CD4-positive, alpha-beta T cell treated with Interleukin-10 for 1 hour (primary cell): ENCODE data around the gene TOX2.

Source experiments
- DNase-seq: peaks from one replicate; pipeline ENCODE4 v3.0.0-alpha.2; 2020

The TOX2 gene

DNA sequence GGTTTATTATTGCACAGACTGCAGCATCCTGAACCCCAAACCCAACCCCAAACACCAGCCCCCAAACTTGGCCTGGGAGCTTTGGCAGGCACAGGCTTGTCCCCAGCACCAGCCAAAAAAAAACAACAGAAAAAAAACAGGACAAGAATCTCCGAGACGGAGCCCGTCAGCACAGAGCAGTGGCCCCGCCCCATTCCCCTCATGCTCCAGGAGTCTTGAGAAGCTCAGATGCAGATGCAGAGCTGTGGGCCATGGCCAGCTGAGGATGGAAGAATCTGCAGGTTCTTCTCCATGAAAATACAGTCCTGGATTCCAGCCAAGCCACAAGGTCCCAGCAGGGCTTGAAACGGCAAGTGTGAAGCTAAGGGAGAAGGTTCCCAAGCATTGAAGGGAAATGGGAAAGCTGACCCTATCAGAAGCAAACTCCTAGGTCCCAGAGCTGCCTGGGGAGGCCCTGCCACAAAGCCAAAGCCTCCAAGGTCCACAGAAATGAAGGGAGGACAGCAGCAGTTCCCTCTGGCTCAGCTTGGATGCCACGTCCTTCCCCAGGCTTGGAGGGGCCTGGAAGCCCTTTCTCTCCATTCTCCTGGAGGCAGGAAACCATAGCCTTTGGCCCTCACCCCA is 197.2 kb downstream of the TOX2 start:
- no peak for DNase-seq

DNA sequence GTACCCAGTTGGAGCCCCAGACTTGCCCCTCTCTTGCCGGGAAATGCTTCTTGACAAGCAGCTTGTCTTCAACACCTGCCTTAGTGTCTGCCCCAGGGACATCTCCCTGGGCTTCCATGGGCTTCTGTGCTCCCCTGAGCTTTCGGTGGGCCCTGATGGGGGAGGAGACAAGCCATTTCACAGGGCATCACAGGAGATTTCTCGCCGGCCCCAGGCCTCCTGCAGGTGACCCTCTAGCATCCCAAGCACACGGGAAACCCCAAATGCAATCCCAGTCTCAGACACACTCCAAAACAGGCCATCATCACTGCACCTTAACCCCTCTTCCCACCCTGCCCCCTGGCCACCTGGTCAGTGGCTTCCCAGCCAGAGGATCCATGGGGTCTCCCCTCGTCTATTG is 197.8 kb downstream of the TOX2 start:
- DNase-seq = no peak

DNA sequence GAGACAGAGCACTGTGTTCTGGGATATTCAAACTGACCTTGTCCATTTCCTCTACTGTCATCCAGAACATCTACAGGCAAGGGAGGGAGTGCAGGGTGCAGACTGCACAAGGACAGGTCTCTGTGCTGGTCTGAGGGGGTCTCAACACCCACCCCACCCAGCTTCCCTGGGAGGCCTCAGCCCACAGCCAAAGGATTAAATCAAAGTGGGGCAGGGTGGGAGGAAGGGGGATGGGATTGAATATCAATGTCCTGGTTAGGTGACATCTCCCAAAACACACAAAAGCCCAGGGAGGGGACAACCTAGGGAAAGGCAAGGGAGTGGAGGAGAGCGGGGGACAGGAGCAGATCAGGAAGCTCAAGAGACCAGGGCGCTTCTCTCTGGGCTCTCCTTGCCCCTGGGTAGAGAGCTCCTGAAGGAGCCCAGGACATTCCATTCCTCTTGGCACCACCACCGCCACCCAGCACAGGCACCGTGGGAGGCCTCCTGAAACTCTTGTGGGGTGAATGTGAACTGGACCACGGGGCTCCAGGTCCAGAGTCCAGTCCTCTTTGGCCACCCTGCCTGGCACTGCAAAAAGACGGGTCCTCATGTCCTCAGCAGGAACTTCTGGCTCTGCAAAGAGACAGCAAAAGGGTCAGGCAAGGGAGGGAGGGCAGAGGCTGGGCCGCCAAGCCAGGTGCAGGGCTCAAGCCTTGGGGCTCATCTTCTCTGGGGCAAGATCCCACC is 198.4 kb downstream of the TOX2 start:
- no peak for DNase-seq

DNA sequence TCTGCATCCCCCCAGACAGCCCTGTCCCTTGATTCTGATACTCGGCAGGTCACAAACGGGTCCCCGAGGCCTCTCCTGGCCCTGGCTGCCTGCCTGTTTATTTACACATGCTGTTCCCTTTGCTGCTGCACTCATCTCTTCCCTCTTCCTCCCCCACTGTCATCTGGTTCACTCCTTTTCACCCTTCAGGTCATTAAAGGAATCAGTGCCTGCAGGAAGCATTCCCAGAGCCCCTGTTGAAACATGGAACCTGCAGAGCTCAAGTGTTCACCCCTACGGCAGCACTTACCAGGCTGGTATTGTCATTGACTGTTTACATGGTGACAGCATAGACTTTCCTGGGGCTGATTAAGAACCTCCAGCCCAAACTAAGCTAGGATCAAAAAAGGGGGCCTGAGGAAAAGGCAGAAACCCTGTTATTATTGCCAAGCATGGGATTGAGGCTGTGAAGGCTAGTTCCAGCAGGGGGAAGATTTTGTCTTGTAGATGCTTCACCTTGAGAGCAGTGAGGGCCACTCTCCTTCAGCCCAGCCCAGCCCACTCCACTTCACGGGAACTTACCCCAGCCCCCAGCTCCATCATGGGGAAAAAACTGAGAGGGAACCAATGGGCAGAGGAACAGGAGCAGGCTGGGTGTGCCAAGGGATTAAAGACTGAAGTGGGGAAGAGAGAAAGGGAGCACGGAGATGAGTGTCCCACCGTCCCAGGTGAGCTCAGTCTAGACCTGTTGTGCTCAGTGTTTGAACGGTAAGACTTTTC is 199.1 kb downstream of the TOX2 start:
- no peak for DNase-seq

DNA sequence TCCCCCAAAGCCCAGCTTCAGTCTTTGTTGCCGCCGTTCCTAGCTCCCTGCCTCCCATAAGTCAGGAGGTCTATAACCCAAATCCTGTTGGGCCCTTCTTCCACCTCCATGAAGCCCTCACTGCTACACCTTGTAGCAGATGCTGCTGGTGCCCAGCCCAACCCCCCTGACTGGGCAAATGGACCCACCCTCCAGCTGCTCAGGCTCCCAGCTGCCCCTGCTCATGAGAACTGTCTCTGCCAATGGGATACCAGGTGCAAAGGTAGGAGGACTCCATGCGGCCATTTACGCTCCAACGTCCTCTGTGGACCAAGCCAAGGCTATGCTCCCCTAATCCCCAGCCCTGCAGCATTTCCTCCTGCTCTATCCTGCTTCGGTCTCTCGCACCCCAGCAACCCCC is 200.5 kb downstream of the TOX2 start:
- DNase-seq = no peak

DNA sequence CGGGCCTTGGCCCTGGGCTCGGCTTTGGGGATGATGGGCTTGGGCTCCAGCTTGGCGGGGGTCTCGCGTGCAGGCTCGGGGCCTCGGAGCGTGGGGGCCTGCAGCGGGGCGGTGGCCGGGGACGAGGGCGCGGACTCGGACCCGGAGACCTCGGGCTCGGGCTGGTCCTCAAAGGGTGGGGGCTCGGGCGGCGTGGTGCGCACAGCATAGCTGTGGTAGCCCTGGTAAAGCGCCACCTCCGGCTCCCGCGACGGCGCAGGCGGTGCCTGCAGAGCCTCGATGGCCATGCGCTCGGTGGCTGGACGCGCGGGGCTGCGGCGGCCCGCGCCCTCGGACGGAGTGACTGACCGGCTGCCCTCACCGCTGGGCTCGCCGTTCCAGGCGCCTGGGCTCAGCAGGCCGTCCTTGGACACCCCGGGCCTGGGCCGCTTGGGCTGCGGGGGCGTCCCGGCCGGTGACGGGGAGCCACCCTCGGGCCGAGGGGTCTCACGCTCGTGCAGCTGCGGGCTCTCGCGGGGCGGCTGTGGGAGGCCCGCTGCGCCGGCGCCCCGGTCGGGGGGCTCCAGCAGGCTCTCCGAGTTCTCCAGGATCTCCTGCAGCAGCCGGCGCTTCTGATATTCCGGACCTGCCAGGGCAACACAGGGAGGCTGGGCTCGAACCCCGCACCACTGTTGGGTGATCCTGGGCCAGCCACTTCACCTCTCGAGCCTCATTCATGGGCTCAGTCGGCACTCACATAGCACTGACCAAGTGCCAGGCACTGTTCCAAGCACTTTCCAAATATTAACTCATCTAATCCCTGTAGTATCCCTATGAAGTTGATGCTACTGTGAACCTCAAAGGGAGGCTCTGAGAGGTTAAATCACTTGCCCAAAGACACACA is 201.4 kb downstream of the TOX2 start:
- no peak for DNase-seq

DNA sequence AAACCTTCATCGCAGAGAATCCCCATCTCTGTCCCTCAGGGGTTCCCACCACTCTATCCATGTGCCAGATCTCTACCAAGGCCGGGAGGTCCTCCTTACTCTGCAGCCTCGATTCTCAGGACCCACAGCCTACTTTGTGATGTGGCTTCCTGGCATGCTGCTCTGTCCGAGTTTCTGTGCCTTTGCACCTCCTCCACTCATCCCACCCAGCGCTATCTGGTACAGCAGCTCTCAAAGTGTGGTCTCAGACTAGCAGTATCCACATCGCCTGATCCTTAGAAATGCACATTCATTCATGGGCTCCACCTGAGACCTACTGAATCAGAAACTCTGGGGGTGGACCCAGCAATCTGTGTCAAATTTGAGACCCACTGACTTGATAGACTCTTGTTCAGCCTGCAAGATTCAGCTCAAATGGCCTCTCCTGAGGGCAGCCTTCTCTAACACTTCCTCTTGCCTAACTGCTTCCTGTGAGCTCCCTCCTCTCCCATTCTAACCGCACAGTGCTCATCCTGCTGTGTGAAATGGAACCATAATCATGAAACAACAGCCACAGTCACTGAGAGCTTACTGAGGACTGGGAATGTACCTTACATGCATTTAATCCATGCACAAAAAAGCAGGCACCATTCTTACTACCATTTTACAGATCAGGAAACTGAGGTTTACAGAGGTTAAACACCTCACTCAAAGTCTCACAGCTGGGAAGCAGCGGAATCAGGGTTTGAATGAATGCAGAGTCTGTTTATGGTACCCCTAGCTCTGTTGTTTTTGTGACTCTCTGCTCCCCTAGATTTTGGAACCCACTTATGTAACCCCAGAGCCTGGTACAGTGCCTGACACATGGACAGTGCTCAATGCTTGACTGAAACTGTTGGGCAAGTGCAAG is 202.9 kb downstream of the TOX2 start:
- DNase-seq = no peak

DNA sequence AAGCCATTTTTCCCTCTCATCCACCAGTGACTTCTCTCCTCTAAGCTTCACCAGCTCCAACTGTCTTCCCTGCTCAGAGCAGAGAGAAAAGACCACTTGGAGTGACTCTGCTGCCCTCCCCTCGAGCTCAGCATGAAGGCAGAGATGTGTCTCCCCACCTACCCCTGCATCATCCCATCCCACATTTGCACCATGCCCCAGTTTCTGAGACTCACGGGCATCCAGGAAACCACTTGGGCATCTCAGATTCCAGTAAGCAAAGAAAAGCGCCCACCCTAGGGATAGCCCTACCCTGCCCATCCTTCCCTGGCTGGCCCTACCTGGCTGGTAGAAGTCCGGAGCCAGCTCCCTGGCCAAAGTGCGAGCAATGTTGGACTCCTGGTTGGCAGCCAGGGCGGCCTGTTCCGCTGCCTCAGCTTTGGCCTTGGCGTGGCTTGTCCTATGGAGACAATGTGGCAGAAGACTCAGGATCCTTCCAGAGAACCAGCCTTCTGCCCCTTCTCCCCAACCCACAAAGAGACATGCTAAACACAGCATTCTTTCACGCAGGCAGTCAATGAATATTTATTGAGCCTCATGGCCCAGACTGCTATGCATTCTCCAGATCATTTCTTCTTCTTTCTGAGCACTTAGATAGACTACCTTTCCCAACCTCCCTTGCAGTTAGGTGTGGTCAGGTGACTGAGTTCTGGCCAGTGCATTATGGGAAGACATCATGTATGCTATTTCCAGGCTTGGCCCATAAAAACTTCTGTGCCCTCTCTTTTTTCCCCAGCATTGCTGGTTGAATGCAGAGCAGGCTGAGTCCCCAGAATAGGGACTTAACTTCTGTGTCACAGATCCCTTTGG is 203.8 kb downstream of the TOX2 start:
- no peak for DNase-seq
